HG03196 (cell line): ENCODE measurements around the gene MEPCE.
"Not testable (repeated sequence)": the region's sequence is repeated elsewhere in the genome, so short reads cannot be mapped to it uniquely, and the experiment has no call there.

Source experiments
- ATAC-seq: cut with Tn5 transposase; IDR thresholded peaks from one replicate; pipeline ENCODE4 v1.9.1; 2021; ENCODE audit not compliant: unreplicated experiment

MEPCE gene

GRCh38 chr7:100433276-100433591, 3.6 kb downstream of the MEPCE start:
- ATAC-seq: no peak

- no peak for ATAC-seq
Measured at GRCh38 chr7:100433592-100434296, 4.1 kb downstream of the MEPCE start.

GRCh38 chr7:100434297-100435144, 4.9 kb downstream of the MEPCE start:
- no peak for ATAC-seq

- ATAC-seq: peak; percentile 17
Measured at GRCh38 chr7:100435401-100436304, 6.0 kb downstream of the MEPCE start.

DNA sequence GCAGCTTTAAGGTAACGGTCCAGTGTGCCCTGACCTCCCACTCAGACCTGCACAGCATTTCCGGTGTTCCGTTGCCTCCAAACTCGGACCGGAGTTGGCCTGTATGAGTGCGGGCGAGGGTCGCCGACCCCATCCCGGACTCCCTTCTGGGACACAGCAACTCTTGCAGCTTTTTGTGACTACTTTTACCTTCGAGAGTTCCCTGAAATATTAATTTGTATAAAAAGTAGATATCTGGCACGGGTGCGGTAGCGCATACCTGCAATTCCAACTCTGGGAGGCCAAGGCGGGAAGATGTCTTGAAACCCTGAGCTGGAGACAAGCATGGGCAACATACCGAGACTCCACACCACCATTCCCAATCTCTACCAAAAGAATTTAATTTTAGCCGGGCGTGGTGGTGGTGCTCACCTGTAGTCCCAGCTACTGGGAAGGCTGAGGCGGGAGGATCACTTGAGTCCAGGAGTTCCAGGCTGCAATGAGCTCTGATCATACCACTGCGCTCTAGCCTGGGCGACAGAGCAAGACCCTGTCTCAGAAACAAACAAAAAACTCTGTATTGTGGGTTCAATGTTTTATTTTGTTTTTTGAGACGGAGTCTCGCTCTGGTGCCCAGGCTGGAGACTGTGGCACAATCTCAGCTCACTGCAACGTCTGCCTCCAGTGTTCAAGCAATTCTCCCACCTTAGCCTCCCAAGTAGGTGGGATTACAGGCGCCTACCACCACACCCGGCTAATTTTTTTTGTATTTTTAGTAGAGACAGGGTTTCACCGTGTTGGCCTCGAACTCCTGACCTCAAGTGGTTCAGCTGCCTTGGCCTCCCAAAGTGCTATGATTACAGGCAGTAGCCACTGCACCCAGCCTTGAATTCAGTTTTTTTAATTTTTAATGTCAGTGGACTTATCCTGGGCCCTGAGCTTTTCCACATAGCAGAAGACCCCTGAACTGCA, 7.8 kb downstream of the MEPCE start:
- ATAC-seq: no peak

- no peak for ATAC-seq
Measured at GRCh38 chr7:100438172-100438571, 8.5 kb downstream of the MEPCE start.

DNA sequence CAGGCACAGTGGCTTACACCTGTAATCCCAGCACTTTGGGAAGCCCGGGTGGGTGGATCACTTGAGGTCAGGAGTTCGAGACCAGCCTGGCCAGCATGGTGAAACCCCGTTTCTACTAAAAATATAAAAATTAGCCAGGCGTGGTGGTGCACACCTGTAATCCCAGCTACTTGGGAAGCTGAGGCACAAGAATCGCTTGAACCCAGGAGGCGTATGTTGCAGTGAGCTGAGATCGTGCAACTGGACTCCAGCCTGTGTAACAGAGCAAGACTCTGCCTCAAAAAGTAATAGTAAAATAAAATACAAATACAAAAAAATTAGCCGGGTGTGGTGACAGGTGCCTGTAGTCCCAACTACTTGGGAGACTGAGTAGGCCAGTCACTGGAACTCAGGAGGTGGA, 9.1 kb downstream of the MEPCE start:
- not testable (repeated sequence) for ATAC-seq

GRCh38 chr7:100439244-100439643, 9.6 kb downstream of the MEPCE start:
- ATAC-seq: not testable (repeated sequence)

DNA sequence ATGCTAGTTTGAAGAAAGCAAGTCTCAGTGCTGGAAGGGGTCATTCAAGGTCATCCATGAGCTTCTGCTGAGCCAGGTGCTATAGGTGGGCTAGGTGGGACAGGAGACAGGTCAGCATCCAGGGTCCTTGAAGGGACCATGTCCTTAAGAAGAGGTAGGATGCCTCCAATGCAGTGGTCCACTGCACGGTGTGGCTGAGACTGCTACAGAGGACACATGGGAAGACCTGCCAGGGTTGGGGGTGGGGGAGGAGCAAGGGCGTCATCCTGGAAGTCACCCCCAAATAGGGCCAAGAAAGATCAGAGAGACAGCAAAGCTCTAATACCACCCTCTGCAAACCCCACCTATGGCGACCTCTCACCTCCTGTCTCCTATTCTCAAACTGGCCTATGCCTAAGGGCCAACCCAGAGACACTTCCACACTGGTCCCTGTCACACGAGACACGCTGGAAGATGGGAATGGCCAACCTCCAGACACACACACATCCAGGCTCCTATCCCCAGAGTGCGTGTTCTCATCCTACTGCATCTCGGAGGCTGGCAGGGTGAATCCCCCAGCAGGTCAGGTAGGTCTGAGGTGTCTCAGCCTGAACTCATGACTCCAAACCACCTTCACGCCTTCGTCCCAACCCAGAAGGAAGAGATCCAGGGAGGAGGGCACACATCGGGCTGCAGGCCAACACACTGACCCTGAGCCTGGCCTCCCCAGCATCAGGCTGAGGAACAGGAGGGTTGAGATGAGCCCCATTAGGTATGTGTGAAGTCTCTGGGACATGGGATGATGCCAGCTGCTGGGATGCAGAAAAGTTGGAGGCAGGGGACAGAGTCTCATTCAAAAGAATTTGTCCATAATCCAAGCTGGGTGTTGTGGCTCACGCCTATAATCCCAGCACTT, 12.3 kb downstream of the MEPCE start:
- ATAC-seq: no peak

DNA sequence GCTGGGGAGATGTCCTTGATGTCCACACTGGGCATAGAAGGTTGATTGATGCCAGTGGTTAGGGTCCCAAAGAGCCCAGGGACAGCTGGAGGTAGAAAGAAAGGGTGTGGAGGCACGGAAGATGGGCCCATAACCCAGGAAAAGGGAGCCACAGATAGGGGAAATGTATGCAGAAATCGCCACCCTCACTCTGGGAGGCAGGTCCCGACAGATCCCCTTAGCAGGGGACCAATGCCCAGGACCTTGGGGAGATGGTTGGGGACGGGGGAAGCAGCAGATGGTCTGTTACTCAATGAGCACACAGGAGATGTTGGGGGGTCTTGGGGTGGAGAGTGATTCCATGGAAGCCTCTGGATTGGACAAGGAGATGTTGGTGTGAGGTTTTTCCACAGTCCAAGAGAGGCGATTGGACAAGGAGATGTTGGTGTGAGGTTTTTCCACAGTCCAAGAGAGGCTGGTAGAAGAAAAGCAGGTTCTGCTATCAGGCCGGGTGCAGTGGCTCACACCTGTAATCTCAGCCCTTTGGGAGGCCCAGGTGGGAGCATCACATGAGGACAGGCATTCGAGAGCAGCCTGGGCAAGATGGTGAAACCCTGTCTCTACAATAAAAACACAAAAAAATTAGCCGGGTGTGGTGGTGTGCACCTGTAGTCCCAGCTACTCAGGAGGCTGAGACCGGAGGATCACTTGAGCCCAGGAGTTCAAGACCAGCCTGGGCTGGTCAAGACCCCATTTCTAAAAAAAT, 13.6 kb downstream of the MEPCE start:
- ATAC-seq: no peak

- no peak for ATAC-seq
Measured at GRCh38 chr7:100444311-100445278, 15.0 kb downstream of the MEPCE start.

DNA sequence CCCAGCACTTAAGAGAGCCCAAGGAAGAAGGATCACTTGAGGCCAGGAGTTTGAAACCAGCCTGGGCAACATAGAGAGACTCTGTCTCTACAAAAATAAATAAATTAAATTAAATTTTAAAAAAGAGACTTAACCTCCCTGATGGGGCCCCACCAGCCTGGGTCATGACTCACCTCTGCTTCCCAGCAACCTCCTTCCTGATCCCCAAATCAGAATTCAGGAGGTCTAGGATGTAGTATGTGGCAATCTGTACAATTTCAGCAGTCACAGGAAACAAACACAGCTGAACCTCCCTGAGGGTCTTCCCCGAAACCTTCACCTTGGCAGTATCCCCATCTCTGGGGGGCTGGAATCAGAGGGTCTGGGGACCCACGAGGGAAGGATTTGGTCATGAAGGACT, 16.4 kb downstream of the MEPCE start:
- ATAC-seq: no peak

DNA sequence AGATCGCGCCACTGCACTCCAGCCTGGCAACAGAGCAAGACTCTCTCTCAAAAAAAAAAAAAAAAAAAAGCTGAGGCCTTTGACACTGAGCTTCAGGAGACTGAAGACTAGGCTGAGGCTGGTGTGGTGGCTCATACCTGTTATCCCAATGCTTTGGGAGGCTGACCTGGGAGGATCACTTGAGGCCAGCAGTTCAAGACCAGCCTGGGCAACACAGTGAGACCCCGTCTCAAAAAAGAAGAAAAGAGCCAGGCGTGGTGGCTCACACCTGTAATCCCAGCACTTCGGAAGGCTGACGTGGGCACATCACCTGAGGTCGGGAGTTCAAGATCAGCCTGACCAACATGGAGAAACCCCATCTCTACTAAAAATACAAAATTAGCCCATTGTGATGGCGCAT, 17.7 kb downstream of the MEPCE start:
- not testable (repeated sequence) for ATAC-seq

- no peak for ATAC-seq
Measured at GRCh38 chr7:100449190-100449795, 19.7 kb downstream of the MEPCE start.

DNA sequence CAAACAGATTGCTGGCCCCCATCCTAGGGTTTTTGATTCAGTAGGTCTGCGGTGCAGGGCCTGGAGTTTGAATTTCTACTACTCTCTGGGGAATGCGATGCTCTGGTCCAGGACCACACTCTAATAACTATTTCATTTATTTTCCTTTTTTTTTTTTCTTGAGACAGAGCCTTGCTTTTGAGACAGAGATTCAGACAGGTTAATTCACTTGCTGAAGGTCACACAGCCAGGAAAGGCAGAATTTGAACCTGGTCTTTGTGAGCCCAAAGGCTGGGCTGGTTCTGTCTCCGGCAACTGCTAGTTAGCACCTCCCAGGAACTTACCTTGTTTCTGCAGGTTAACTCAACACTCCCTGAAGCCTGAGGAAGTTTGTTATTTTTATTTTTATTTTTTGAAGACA, 22.9 kb downstream of the MEPCE start:
- no peak for ATAC-seq

DNA sequence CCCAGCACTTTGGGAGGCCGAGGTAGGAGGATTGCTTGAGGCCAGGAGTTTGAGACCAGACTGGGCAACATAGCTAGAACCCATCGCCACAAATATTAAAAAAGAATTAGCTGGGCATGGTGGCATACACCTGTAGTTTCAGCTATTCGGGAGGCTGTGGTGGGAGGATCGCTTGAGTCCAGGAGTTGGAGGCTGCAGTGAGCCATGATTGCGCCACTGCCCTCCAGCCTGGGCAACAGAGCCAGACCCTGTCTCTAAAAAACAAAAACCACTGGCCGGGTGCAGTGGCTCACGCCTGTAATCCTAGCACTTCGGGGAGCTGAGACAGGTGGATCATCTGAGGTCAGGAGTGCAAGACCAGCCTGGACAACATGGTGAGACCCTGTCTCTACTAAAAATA, 24.2 kb downstream of the MEPCE start:
- ATAC-seq: not testable (repeated sequence)

DNA sequence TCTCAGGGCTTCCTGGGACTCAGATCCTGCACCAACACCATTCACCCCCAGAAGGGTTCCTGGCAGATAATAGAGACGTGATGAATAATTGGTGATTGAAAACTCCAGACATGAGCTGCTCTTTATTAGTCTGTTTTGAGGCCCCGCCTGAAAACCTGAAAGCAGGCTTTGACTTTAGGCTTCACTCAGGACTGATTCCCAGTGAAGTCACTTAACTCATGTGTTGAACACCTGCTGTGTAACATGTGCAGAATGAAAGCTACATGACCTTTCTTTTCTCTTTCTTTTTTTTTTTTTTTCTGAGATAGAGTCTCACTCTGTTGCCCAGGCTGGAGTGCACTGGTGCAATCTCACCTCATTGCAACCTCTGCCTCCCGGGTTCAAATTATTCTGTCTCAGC, 25.6 kb downstream of the MEPCE start:
- no peak for ATAC-seq
